Measurements from ENCODE around the gene CHRNA1. TPM values are rescaled to one million over a fixed set of nuclear protein-coding genes. Genes with fewer than 3 reads are reported as not detected.
A peak's percentile ranks its signal among the peaks of the same experiment; 100 is the strongest.

CHRNA1 gene
- total and polyA plus RNA-seq, 8 donors: 0.14 to 0.61 (median 0.28) TPM; not detected in 2

GRCh38 chr2:174781996-174782395 is 17.7 kb upstream of the CHRNA1 start:
- ATAC-seq (no peak), DNase-seq (no peak)
- Histone ChIP-seq H3K36me3 (no peaks in the 10 kb centered on the region), H3K4me3 (no peak overlapping the region), H3K9me3 (no peaks in the 10 kb centered on the region), H3K27me3 (no peaks in the 10 kb centered on the region), H3K4me1 (peaks cover 11 to 12% of the 10 kb centered on the region in 2 donors), H3K27ac (no peak overlapping the region)
- intact Hi-C loops (cut with DNase I): no loop called here
- TF ChIP-seq CTCF (IDR thresholded peaks at IDR 0.05): no peak

- intact Hi-C loops (cut with DNase I): no loop called here
- ATAC-seq (no peak), DNase-seq (no peak)
- H3K36me3 ChIP-seq: no peaks in the 10 kb centered on the region
- no peak overlapping the region for H3K27ac ChIP-seq
- H3K9me3 ChIP-seq: no peaks in the 10 kb centered on the region
- H3K4me1 ChIP-seq: peaks cover 11 to 12% of the 10 kb centered on the region in 2 donors
- no peaks in the 10 kb centered on the region for H3K27me3 ChIP-seq
- TF ChIP-seq CTCF (IDR thresholded peaks at IDR 0.05): no peak
- no peak overlapping the region for H3K4me3 ChIP-seq
Measured at GRCh38 chr2:174781298-174781697, 17.0 kb upstream of the CHRNA1 start.

GRCh38 chr2:174780856-174781255 is 16.6 kb upstream of the CHRNA1 start:
- H3K27ac ChIP-seq: no peak overlapping the region
- H3K9me3 ChIP-seq: no peaks in the 10 kb centered on the region
- H3K4me3 ChIP-seq: no peak overlapping the region
- no peaks in the 10 kb centered on the region for H3K36me3 ChIP-seq
- no peak for DNase-seq
- ATAC-seq: no peak
- H3K4me1 ChIP-seq: peaks cover 11 to 12% of the 10 kb centered on the region in 2 donors
- intact Hi-C loops (cut with DNase I): no loop called here
- no peak for TF ChIP-seq CTCF (IDR thresholded peaks at IDR 0.05)
- no peaks in the 10 kb centered on the region for H3K27me3 ChIP-seq

- intact Hi-C loops (cut with DNase I): no loop called here
- Histone ChIP-seq H3K4me1 (peaks cover 11 to 12% of the 10 kb centered on the region in 2 donors), H3K4me3 (no peak overlapping the region), H3K36me3 (no peaks in the 10 kb centered on the region), H3K9me3 (no peaks in the 10 kb centered on the region), H3K27ac (no peak overlapping the region), H3K27me3 (no peaks in the 10 kb centered on the region)
- DNase-seq (no peak), ATAC-seq (no peak)
- no peak for TF ChIP-seq CTCF (IDR thresholded peaks at IDR 0.05)
Measured at GRCh38 chr2:174780191-174780840, 16.0 kb upstream of the CHRNA1 start.

- H3K4me1 ChIP-seq: peaks cover 11 to 12% of the 10 kb centered on the region in 2 donors
- TF ChIP-seq CTCF (IDR thresholded peaks at IDR 0.05): no peak
- no peaks in the 10 kb centered on the region for H3K36me3 ChIP-seq
- intact Hi-C loops (cut with DNase I): no loop called here
- H3K4me3 ChIP-seq: no peak overlapping the region
- no peaks in the 10 kb centered on the region for H3K9me3 ChIP-seq
- DNase-seq (no peak), ATAC-seq (no peak)
- no peaks in the 10 kb centered on the region for H3K27me3 ChIP-seq
- peak overlapping the region in 1 of 2 donors; percentile 43 for H3K27ac ChIP-seq
Measured at GRCh38 chr2:174779361-174779928, 15.2 kb upstream of the CHRNA1 start.

Data from left lung (tissue), 10 donors.